H9 (cell line): ENCODE data around the gene FAM170A. TPM values are rescaled to one million over a fixed set of nuclear protein-coding genes. Genes with fewer than 3 reads are reported as not detected.

Experiments used
- DNase-seq: peaks from one replicate; pipeline ENCODE4 v3.0.0-alpha.2; 2017
- H2AFZ ChIP-seq: one replicate; pipeline ENCODE4 v1.6.1; 2013; ENCODE audit warnings: mild to moderate bottlenecking, low read length, control low read depth, moderate library complexity
- H2AK5ac ChIP-seq: 2 replicates; pipeline ENCODE4 v1.6.1; 2013; ENCODE audit warnings: low read length, control low read depth, mixed read lengths; ENCODE audit not compliant: insufficient read length
- H2BK120ac ChIP-seq: one replicate; pipeline ENCODE4 v1.6.1; 2013; ENCODE audit warnings: low read depth, mild to moderate bottlenecking, low read length, control low read depth, inconsistent platforms; ENCODE audit not compliant: poor library complexity, severe bottlenecking
- H2BK12ac ChIP-seq: 2 replicates; pipeline ENCODE4 v1.6.1; 2013; ENCODE audit warnings: low read length, control low read depth, mixed read lengths, low read depth; ENCODE audit not compliant: insufficient read length
- H2BK15ac ChIP-seq: 2 replicates; pipeline ENCODE4 v1.6.1; 2013; ENCODE audit warnings: low read depth, low read length, control low read depth
- H2BK20ac ChIP-seq: one replicate; pipeline ENCODE4 v1.6.1; 2013; ENCODE audit warnings: low read depth, mild to moderate bottlenecking, low read length, control low read depth, inconsistent platforms; ENCODE audit not compliant: poor library complexity, severe bottlenecking
- H2BK5ac ChIP-seq: 2 replicates; pipeline ENCODE4 v1.6.1; 2013; ENCODE audit warnings: low read length, control low read depth, mixed read lengths; ENCODE audit not compliant: insufficient read length
- H3K14ac ChIP-seq: 2 replicates; pipeline ENCODE4 v1.6.1; 2013; ENCODE audit warnings: low read length, control low read depth; ENCODE audit not compliant: insufficient read depth
- H3K18ac ChIP-seq: 2 replicates; pipeline ENCODE4 v1.6.1; 2013; ENCODE audit warnings: low read depth, mild to moderate bottlenecking, mixed read lengths, low read length, control low read depth; ENCODE audit not compliant: insufficient read length
- H3K23ac ChIP-seq: 2 replicates; pipeline ENCODE4 v1.6.1; 2013; ENCODE audit warnings: low read length, control low read depth, mixed read lengths, low read depth; ENCODE audit not compliant: insufficient read length
- H3K23me2 ChIP-seq: 2 replicates; pipeline ENCODE4 v1.6.1; 2013; ENCODE audit warnings: low read depth, mild to moderate bottlenecking, mixed read lengths, low read length, control low read depth; ENCODE audit not compliant: insufficient read length, poor library complexity, severe bottlenecking
- H3K27ac ChIP-seq: 2 replicates; pipeline ENCODE4 v1.5.1; 2013; ENCODE audit warnings: low read length, control low read depth, mixed read lengths, low read depth; ENCODE audit not compliant: insufficient read length
- H3K27me3 ChIP-seq: 2 replicates; pipeline ENCODE4 v1.6.1; 2013; ENCODE audit warnings: low read length, control low read depth, inconsistent platforms; ENCODE audit not compliant: insufficient read depth
- H3K4ac ChIP-seq: 2 replicates; pipeline ENCODE4 v1.6.1; 2013; ENCODE audit warnings: low read depth, mild to moderate bottlenecking, control low read depth, inconsistent platforms, low read length, moderate library complexity
- H3K4me1 ChIP-seq: 2 replicates; pipeline ENCODE4 v1.6.1; 2013; ENCODE audit warnings: low read length, control low read depth, inconsistent platforms; ENCODE audit not compliant: insufficient read depth
- H3K4me2 ChIP-seq: 2 replicates; pipeline ENCODE4 v1.6.1; 2013; ENCODE audit warnings: low read length, control low read depth, mixed read lengths; ENCODE audit not compliant: insufficient read length, insufficient read depth
- H3K56ac ChIP-seq: 2 replicates; pipeline ENCODE4 v1.6.1; 2013; ENCODE audit warnings: low read depth, mild to moderate bottlenecking, mixed read lengths, low read length, control low read depth; ENCODE audit not compliant: insufficient read length
- H3K79me1 ChIP-seq: 2 replicates; pipeline ENCODE4 v1.6.1; 2013; ENCODE audit warnings: low read depth, mild to moderate bottlenecking, moderate library complexity, low read length, control low read depth, inconsistent platforms; ENCODE audit not compliant: insufficient read depth, poor library complexity, severe bottlenecking
- H3K79me2 ChIP-seq: 2 replicates; pipeline ENCODE4 v1.6.1; 2013; ENCODE audit warnings: low read length, control low read depth, inconsistent platforms; ENCODE audit not compliant: insufficient read depth
- H3K9ac ChIP-seq: 2 replicates; pipeline ENCODE4 v1.6.1; 2013; ENCODE audit warnings: low read length, control low read depth, mixed read lengths; ENCODE audit not compliant: insufficient read length; ENCODE audit errors: extremely low read depth
- H3K9me3 ChIP-seq: one replicate; pipeline ENCODE4 v1.6.1; 2013; ENCODE audit warnings: low read depth, low read length, inconsistent platforms; ENCODE audit not compliant: control insufficient read depth
- H3T11ph ChIP-seq: one replicate; pipeline ENCODE4 v1.6.1; 2013; ENCODE audit warnings: mild to moderate bottlenecking, low read length, control low read depth, inconsistent platforms
- H4K20me1 ChIP-seq: one replicate; pipeline ENCODE4 v1.6.1; 2013; ENCODE audit not compliant: control insufficient read depth, insufficient read length, insufficient read depth
- H4K5ac ChIP-seq: 2 replicates; pipeline ENCODE4 v1.6.1; 2013; ENCODE audit warnings: low read depth, mild to moderate bottlenecking, mixed read lengths, low read length, control low read depth; ENCODE audit not compliant: insufficient read length
- H4K8ac ChIP-seq: replicated peaks from 2 replicates; pipeline ENCODE4 v1.6.1; 2013; ENCODE audit warnings: low read length, control low read depth, mixed read lengths, low read depth; ENCODE audit not compliant: insufficient read length
- H4K91ac ChIP-seq: 2 replicates; pipeline ENCODE4 v1.6.1; 2013; ENCODE audit warnings: low read depth, mild to moderate bottlenecking, moderate library complexity, mixed read lengths, low read length, control low read depth; ENCODE audit not compliant: insufficient read length
- H3K27ac Mint-ChIP-seq, 3 experiments: 2 replicates in 2 of 3; 3 replicates in 1 of 3; pipeline ENCODE4 v1.8.0; 2020 to 2021; ENCODE audit warnings: mixed read lengths in 3 of 3, mild to moderate bottlenecking in 1 of 3, moderate library complexity in 1 of 3
- H3K27me3 Mint-ChIP-seq: 2 replicates; pipeline ENCODE4 v1.8.0; 2021; ENCODE audit warnings: low read depth, mild to moderate bottlenecking, moderate library complexity, mixed read lengths
- H3K36me3 Mint-ChIP-seq, 3 experiments: 2 replicates in 2 of 3; 3 replicates in 1 of 3; pipeline ENCODE4 v1.8.0; 2020 to 2021; ENCODE audit warnings: low read depth in 3 of 3, mixed read lengths in 3 of 3; ENCODE audit not compliant: insufficient read depth in 1 of 3
- H3K4me1 Mint-ChIP-seq, 2 experiments: 2 replicates each; pipeline ENCODE4 v1.8.0; 2020; ENCODE audit warnings: mixed read lengths in 2 of 2
- H3K4me3 Mint-ChIP-seq, 2 experiments: 2 replicates in 1 of 2; 3 replicates in 1 of 2; pipeline ENCODE4 v1.8.0; 2020 to 2021; ENCODE audit warnings: mild to moderate bottlenecking in 2 of 2, mixed read lengths in 2 of 2, moderate library complexity in 1 of 2
- H3K9me3 Mint-ChIP-seq, 2 experiments: 2 replicates in 1 of 2; 3 replicates in 1 of 2; pipeline ENCODE4 v1.8.0; 2020; ENCODE audit warnings: mild to moderate bottlenecking in 2 of 2, mixed read lengths in 2 of 2, moderate library complexity in 1 of 2
- WGBS: extraction: QIAGEN DNeasy Blood & Tissue Kit; methylation state at CpG from one replicate; pipeline ENCODE4 v1.1.7; 2013; ENCODE audit warnings: missing lambda C conversion rate, low lambda C conversion rate, mixed read lengths; ENCODE audit not compliant: insufficient read length; ENCODE audit errors: extremely low coverage; 5-methylcytosine and 5-hydroxymethylcytosine counted together
- total RNA-seq: library from RNA; stranded (reverse); gene quantifications from 2 replicates; pipeline ENCODE4 v1.2.1, GENCODE V29; 2021
- TF ChIP-seq, protein P1 (sequence below): fragments of 200-600 bp; sonication (generic); conservative IDR thresholded peaks from 3 replicates; pipeline ENCODE4 v1.8.0; 2021; ENCODE audit warnings: antibody characterized with exemption, mild to moderate bottlenecking

The FAM170A gene
- total RNA-seq, 1 experiment from 2014 or later = not detected

DNA sequence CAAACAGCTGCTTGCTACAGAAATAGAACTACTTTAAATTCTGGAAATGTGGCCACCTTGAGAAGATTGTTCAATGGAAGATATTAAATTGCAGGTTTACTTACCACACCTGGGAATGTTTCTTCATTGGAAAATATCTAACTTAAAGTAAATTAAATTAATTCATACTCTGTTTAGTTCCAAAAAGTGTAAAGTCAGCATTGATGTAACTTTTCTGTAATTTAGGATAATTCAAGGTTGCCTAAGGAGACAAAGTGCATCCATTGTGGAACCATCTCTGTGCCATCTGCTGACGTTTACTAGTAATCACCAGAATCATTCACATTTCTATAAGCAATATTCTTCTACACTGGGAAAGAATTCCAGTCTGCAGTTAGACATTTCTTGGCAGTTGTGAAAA is 53.0 kb downstream of the FAM170A start:
- Histone ChIP-seq H2BK12ac (no peak overlapping the region), H3K18ac (no peak overlapping the region), H3K27me3 (no peaks in the 10 kb centered on the region), H3K9ac (no peak overlapping the region), H2AK5ac (no peak overlapping the region), H2BK20ac (no peak overlapping the region), H2BK15ac (no peak overlapping the region), H3K23me2 (no peaks in the 10 kb centered on the region), H3K14ac (no peak overlapping the region), H3T11ph (no peak overlapping the region), H3K9me3 (no peaks in the 10 kb centered on the region), H4K91ac (no peak overlapping the region), H2BK5ac (no peak overlapping the region), H3K56ac (no peak overlapping the region), H4K8ac (no peak overlapping the region), H3K27ac (no peak overlapping the region), H3K4me1 (no peaks in the 10 kb centered on the region), H2AFZ (no peak overlapping the region), H3K79me1 (no peaks in the 10 kb centered on the region), H2BK120ac (no peak overlapping the region), H3K4me2 (no peak overlapping the region), H3K23ac (no peak overlapping the region), H4K5ac (no peak overlapping the region), H3K79me2 (no peaks in the 10 kb centered on the region), H3K4ac (no peak overlapping the region), H4K20me1 (no peaks in the 10 kb centered on the region)
- peaks cover 3 to 4% of the 10 kb centered on the region in 2 experiments; a peak in 3 of 5 replicates for H3K9me3 Mint-ChIP-seq
- DNase-seq = no peak
- TF ChIP-seq, protein P1, sequence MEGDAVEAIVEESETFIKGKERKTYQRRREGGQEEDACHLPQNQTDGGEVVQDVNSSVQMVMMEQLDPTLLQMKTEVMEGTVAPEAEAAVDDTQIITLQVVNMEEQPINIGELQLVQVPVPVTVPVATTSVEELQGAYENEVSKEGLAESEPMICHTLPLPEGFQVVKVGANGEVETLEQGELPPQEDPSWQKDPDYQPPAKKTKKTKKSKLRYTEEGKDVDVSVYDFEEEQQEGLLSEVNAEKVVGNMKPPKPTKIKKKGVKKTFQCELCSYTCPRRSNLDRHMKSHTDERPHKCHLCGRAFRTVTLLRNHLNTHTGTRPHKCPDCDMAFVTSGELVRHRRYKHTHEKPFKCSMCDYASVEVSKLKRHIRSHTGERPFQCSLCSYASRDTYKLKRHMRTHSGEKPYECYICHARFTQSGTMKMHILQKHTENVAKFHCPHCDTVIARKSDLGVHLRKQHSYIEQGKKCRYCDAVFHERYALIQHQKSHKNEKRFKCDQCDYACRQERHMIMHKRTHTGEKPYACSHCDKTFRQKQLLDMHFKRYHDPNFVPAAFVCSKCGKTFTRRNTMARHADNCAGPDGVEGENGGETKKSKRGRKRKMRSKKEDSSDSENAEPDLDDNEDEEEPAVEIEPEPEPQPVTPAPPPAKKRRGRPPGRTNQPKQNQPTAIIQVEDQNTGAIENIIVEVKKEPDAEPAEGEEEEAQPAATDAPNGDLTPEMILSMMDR = no peak
- H3K4me3 Mint-ChIP-seq = no peak overlapping the region
- WGBS = no CpG with 5 or more reads among the region's 1 CpG
- peaks cover 2 to 5% (median 3%) of the 10 kb centered on the region in 3 experiments; a peak in 5 of 7 replicates for H3K36me3 Mint-ChIP-seq
- no peak overlapping the region for H3K27ac Mint-ChIP-seq
- H3K27me3 Mint-ChIP-seq = no peaks in the 10 kb centered on the region
- H3K4me1 Mint-ChIP-seq = peaks cover 6 to 10% of the 10 kb centered on the region in 2 experiments

Other genes with a start within 250 kb of the FAM170A start
- gene HSD17B4, start 177.1 kb upstream of the FAM170A start, total RNA-seq = 269 and 326 TPM in 2 replicates